ENCODE results near the gene LRRC4C.

DNA sequence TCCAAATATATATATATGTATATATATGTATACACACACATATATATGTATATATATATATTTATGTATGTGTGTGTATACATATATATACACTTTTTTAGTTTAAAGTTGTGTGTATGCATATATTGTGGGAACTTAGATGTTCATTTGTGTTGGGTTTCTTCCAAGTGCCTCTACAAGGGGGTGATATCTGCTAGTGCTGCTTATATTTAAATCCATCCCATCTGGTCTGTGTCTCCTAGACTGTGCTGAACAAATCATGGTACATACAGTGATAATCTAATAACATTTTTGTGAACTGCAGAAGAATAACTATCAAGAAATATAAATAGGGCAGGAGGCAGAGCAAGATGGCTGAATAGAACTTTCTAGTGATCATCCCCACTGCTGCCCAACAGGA is 696.4 kb downstream of the LRRC4C start:
- TF ChIP-seq NR2F2 (IDR thresholded peaks at IDR 0.05) (no peak), YY1 (IDR thresholded peaks at IDR 0.05) (no peak), GABPA (IDR thresholded peaks at IDR 0.05 in 1 of 2, conservative IDR thresholded peaks at IDR 0.05 in 1 of 2) (no peak)

All from liver (tissue), 2 donors.